HepG2 (cell line): ENCODE measurements around the gene ADCY9. TPM values are rescaled to one million over a fixed set of nuclear protein-coding genes. Genes with fewer than 3 reads are reported as not detected.

ENCODE experiments used
- ATF6 ChIP-seq: sonication (generic); formaldehyde crosslinking; conservative IDR thresholded peaks from 2 replicates; pipeline ENCODE4 v1.4.0; 2020; ENCODE audit warnings: missing genetic modification reagents
- KDM2A ChIP-seq: sonication (generic); formaldehyde crosslinking; IDR thresholded peaks from 2 replicates; pipeline ENCODE4 v1.4.0; 2020; ENCODE audit warnings: low read depth, missing genetic modification reagents, borderline replicate concordance
- LCORL ChIP-seq, 2 experiments: fragments of 450-650 bp in 1 of 2; sonication (generic) in 1 of 2; formaldehyde crosslinking in 1 of 2; IDR thresholded peaks; 2 replicates each; pipeline versions ENCODE4 v1.5.0 to v1.6.1; 2017 to 2020; ENCODE audit warnings: antibody characterized with exemption in 1 of 2, missing genetic modification reagents in 1 of 2
- NR2F6 ChIP-seq, 2 experiments: IDR thresholded peaks; 2 replicates each; pipeline ENCODE4 v1.6.1; 2016; ENCODE audit warnings: antibody characterized with exemption in 1 of 2, mild to moderate bottlenecking in 1 of 2
- SKIL ChIP-seq: sonication (generic); formaldehyde crosslinking; IDR thresholded peaks from 2 replicates; pipeline ENCODE4 v1.8.0; 2022; ENCODE audit warnings: missing genetic modification reagents, mild to moderate bottlenecking, moderate library complexity, borderline replicate concordance
- STAG1 ChIP-seq: sonication (generic); formaldehyde crosslinking; IDR thresholded peaks from 2 replicates; pipeline ENCODE4 v1.4.0; 2020; ENCODE audit warnings: missing genetic modification reagents
- TFE3 ChIP-seq: IDR thresholded peaks from 2 replicates; pipeline ENCODE4 v1.6.1; 2016
- THRA ChIP-seq: sonication (generic); formaldehyde crosslinking; IDR thresholded peaks from 2 replicates; pipeline ENCODE4 v1.4.0; 2020; ENCODE audit warnings: missing genetic modification reagents, borderline replicate concordance
- TSC22D2 ChIP-seq: sonication (generic); formaldehyde crosslinking; IDR thresholded peaks from 2 replicates; pipeline ENCODE4 v1.5.1; 2020; ENCODE audit warnings: missing genetic modification reagents, mild to moderate bottlenecking, borderline replicate concordance
- ZKSCAN8 ChIP-seq: IDR thresholded peaks from 2 replicates; pipeline ENCODE4 v1.6.1; 2016; ENCODE audit warnings: borderline replicate concordance, missing genetic modification reagents, missing compliant biosample characterization
- ZNF383 ChIP-seq: sonication (generic); formaldehyde crosslinking; IDR thresholded peaks from 2 replicates; pipeline ENCODE4 v1.4.0; 2020; ENCODE audit warnings: missing genetic modification reagents, mild to moderate bottlenecking, borderline replicate concordance
- ZNF503 ChIP-seq: sonication (generic); formaldehyde crosslinking; IDR thresholded peaks from 2 replicates; pipeline ENCODE4 v1.4.0; 2020; ENCODE audit warnings: missing genetic modification reagents
- ZNF605 ChIP-seq: sonication (generic); formaldehyde crosslinking; IDR thresholded peaks from 2 replicates; pipeline ENCODE4 v1.8.0; 2022; ENCODE audit warnings: mild to moderate bottlenecking, missing genetic modification reagents
- ZNF770 ChIP-seq: sonication (generic); formaldehyde crosslinking; IDR thresholded peaks from 2 replicates; pipeline ENCODE4 v1.5.0; 2020; ENCODE audit warnings: mild to moderate bottlenecking, missing genetic modification reagents
- polyA plus RNA-seq, 8 experiments: library from polyadenylated mRNA; depleted of rRNA in 3 of 8; stranded (reverse) in 7 of 8; unstranded in 1 of 8; fragments of >200 nt; fragmentation: Illumina TruSeq in 4 of 8; extraction: Trizol in 4 of 8; gene quantifications; 2 replicates each; pipeline versions ENCODE4 v1.2.1 to v1.2.3, GENCODE V29; 2011 to 2016; ENCODE audit warnings: low read depth in 4 of 8, missing spikeins in 1 of 8, mixed read lengths in 1 of 8; ENCODE audit not compliant: insufficient read depth in 1 of 8
- total RNA-seq, 5 experiments: library from RNA; depleted of rRNA; stranded (reverse); fragments of >200 nt; fragmentation: Illumina TruSeq; extraction: Trizol; gene quantifications; 2 replicates each; pipeline ENCODE4 v1.2.3, GENCODE V29; 2016; ENCODE audit warnings: low read depth in 1 of 5

ADCY9 gene
- total and polyA plus RNA-seq, 2 of the 13 experiments (the other 11 are each of a cell fraction or from before 2014, with no cell fraction given), result 11.2 to 13.9 TPM

GRCh38 chr16:4094127-4094773 lies 22.0 kb downstream of the ADCY9 start (continued):
- TF ChIP-seq SKIL (CRISPR knock-in tag) (0 out of 2 replicates have a peak, but pooled peaks have one; percentile 32), ZNF770 (CRISPR knock-in tag) (0 out of 2 replicates have a peak, but pooled peaks have one; percentile 29), NR2F6 (IDR thresholded peaks at IDR 0.05) (peak; percentile 92), NR2F6 (CRISPR knock-in tag; IDR thresholded peaks at IDR 0.05) (peak; percentile 97), ZKSCAN8 (CRISPR knock-in tag) (0 out of 2 replicates have a peak, but pooled peaks have one; percentile 47), TSC22D2 (no peak), TFE3 (peak; percentile 82), ZNF503 (CRISPR knock-in tag) (0 out of 2 replicates have a peak, but pooled peaks have one; percentile 42), ZNF383 (no peak), ZNF605 (CRISPR knock-in tag) (0 out of 2 replicates have a peak, but pooled peaks have one; percentile 37), THRA (CRISPR knock-in tag) (peak; percentile 84; the same call in 1 of the 2 replicates), KDM2A (no peak), ATF6 (CRISPR knock-in tag) (no peak), LCORL (IDR thresholded peaks at IDR 0.05) (no peak), LCORL (CRISPR knock-in tag; IDR thresholded peaks at IDR 0.05) (peak; percentile 63), STAG1 (peak; percentile 14; the same call in 1 of the 2 replicates)
